ENCODE results near the gene OXT.

Gene OXT

DNA sequence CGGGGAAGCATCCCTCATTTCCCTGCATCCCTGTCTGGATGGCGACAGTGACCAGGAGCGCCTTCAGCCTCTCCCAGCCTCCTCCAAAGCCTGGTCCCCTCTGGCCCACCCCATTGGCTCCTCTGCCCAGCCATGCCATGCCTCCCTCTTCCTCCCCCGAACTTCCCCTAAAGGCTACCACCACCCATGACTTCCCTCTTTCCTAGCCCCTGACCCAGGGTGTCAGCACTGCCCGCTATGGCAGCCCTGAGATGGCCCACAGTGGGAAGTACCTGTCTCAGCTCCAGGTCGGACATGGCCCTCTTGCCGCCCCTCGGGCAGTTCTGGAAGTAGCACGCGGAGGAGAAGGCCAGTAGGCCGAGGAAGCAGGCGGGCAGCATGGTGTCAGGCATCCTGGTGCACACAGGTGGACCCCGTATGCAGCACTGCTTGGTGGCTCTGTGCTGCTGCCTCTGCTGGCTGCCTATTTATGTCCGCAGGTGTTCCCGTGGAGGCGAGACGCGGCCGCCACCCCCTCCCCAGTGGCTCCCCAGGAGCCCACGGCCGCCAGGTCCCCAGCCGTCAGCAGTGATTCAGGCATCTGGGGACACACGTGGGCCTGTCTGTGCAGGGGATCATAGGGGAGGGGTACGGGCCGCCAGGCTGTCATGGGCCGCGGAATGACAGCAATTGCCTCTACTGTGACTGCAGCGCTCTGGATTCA lies 13.0 kb downstream of the OXT start, which contains the start of gene AVP:
TSS of gene AVP (minus strand) at position 442 of the 703 bp plus-strand sequence. CDS start at position 392, 50 bp downstream.
- DNase-seq (ENCODE audit: low spot score) (no peak), FAIRE-seq (no peak)

DNA sequence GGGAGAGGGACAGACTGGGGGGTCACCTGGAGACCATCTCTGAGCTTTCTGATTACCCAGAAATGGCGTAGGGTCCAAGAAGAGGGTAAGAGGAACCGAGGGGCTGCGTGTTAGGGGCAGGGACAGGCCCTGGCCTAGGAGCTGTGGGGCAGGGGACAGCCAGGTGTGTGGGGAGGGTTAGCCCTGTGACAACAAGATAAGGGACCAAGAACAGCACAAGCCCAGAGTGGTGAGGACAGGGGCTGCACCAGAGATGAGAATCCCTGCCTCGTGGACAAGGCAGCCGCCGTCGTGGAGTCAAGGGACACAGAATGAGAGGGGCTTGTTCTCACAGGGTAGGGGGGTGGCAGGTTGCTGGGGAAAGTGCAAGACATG lies 13.6 kb downstream of the OXT start:
- no peak for DNase-seq (ENCODE audit: low spot score)
- FAIRE-seq, result no peak

DNA sequence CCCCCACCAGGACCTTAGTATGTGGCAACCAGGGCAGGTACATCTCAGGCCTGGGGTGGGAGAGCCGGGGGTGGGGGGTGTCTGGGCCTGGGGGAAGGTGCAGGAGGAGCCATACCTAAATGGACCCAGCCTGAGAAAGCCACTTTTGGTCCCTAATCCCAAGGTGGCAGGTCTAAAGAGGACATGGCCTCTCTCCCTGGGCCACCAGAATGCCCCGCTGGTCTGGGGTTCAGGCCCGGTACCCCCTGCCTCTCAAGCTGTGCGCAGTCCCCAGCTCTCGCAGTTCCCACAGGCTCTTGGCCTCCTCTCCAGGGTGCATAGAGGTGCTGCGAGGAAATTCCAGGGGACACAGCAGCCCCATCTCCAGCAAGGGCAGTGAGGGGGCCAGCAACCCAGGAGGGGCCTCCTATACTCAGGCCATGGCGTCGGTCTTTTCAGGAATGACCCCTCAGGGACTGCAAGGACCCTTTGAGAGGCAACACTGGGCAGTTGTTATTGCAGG lies 14.2 kb downstream of the OXT start:
- no peak for FAIRE-seq
- DNase-seq (ENCODE audit: low spot score), result no peak

DNA sequence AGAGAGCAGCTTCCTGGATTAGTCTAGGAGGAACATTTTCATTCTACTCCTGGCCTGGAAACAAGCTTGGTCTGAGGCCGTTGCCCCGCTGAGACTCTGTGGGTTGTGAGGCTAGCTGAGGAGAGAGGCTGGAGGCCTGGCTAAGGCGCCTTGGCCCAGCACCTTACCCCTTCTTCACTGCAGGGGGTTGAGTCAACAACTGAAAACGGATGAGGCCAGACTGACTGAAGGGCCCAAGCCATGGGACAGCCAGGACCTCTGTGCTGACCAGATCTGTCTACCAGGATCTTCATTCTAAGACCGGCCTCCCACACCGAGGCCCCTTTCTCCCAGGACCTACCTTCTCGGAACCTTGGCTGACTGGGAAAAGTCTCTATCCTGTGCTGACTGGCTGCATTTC lies 16.6 kb downstream of the OXT start:
- DNase-seq (ENCODE audit: low spot score) (no peak), FAIRE-seq (no peak)

GRCh38 chr20:3090565-3090964 lies 19.1 kb downstream of the OXT start:
- FAIRE-seq (no peak), DNase-seq (ENCODE audit: low spot score) (no peak)

DNA sequence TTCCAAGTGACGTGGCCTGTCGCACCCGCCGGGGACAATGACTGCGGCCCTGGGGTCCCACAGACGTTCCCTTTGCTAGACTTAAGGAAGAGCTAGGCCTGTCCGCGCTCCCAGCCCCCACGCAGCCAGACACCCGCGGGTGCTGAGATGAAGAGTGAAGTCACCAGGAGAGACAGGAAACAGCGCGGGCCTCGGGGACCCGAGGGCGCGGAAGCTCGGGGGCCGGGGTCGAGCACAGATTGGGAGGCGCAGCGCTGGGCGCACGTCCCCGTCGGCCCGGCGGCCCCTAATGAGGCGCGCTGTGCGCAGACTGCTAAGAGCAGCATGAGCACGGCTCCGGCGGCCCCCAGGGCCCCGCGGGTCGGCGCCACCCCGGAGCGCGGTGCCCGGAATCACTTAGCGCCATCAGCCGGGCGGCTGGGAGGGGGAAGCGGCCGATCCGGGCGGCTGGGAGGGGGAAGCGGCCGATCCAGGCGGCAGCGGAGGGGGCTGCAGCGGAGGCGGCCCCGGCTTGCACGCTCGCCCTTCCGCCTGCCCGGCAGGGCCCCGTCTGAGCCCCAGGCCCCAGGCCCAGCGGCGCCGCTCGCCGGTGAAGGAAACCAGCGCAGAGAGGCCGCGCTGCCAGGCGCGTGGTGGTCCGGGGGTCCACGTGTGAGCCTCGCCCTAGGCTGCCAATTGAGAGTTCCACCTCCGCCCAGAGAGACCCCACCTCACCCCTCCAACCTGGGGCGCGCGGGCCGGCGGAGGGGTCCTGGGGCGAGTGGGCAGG lies 21.4 kb downstream of the OXT start:
- DNase-seq (ENCODE audit: low spot score) (no peak), FAIRE-seq (no peak)

GRCh38 chr20:3093861-3094361 lies 22.5 kb downstream of the OXT start:
- DNase-seq (ENCODE audit: low spot score), result no peak

GRCh38 chr20:3094848-3095629 lies 23.6 kb downstream of the OXT start:
- no peak for FAIRE-seq

More at GRCh38 chr20:3093861-3094361, 22.5 kb downstream of the OXT start:
- FAIRE-seq, result no peak

DNA sequence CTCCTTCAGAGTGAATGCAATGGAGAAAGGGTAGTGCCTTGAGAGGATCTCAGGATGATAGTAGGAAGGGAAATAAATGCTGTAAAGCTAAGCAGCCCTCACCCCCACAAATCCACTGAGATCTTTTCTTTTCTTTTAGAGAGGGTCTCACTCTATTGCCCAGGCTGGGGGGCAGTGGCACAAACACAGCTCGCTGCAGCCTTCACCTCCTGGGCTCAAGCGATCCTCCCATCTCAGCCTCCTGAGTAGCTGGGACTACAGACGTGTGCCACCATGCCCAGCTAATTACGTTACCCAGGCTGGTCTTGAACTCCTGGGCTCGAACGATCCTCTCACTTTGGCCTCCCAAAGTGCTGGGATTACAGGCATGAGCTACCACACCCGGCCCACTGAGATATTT lies 29.1 kb downstream of the OXT start:
- no peak for DNase-seq (ENCODE audit: low spot score)
- FAIRE-seq, result no peak

More at GRCh38 chr20:3094848-3095629, 23.6 kb downstream of the OXT start:
- no peak for DNase-seq (ENCODE audit: low spot score)

DNA sequence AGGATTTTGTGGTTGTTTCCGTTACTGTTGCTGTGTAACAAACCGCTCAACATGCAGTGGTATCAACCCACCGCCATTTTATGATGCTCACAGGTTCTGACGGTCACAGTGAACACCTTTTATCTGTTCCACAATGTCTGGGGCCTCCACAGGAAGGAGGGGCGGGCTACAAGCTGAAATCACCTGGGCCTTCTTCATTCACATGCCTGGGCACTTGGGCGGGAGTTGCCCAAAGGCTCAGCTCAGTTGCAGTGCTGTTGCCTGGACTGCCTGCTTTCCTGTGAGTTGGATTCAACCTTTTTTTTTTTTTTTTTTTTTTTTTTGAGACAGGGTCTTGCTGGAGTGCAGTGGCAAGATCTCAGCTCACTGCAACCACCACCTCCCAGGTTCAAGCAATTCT lies 29.8 kb downstream of the OXT start:
- no peak for DNase-seq (ENCODE audit: low spot score)
- FAIRE-seq, result no peak

DNA sequence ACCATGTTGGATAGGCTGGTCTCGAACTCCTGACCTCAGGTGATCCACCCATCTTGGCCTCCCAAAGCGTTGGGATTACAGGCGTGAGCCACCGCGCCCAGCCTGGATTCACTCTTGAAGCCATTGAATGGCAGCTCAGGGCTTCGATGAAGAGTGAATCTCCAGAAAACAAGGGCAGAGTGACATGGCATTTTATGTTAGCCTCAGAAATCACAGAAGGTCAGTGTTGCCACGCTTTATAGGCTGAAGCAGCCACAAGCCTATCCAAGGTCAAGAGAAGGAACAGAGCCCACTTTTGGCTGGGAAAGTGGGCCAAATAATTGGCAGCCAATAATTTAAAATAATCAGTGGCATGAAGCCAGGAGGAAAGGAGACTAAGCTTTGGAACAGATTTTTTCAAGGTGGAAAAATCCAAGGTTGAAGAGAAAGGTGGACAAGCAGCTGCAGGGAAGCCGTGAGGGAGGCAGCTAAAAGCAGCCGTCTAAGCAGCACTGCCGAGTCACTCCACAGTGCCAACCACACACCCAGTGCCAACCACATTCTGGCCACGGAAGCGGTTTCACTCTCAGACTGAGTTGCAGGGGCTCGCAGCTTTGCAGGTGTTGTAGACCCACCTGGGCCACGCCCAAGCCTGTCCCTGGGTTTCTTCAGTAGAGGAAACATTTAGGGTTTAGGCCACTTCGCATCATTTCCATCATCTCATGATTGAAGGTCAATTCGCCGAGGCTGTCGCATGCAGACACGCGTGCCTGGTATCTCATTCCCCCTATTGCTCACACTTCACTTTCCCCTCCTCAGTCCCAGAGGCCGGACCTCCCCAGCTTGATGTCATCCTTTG lies 30.5 kb downstream of the OXT start:
- FAIRE-seq (no peak), DNase-seq (ENCODE audit: low spot score) (no peak)

- no peak for DNase-seq (ENCODE audit: low spot score)
- no peak for FAIRE-seq
Observed at GRCh38 chr20:3102575-3103368, 31.4 kb downstream of the OXT start.

DNA sequence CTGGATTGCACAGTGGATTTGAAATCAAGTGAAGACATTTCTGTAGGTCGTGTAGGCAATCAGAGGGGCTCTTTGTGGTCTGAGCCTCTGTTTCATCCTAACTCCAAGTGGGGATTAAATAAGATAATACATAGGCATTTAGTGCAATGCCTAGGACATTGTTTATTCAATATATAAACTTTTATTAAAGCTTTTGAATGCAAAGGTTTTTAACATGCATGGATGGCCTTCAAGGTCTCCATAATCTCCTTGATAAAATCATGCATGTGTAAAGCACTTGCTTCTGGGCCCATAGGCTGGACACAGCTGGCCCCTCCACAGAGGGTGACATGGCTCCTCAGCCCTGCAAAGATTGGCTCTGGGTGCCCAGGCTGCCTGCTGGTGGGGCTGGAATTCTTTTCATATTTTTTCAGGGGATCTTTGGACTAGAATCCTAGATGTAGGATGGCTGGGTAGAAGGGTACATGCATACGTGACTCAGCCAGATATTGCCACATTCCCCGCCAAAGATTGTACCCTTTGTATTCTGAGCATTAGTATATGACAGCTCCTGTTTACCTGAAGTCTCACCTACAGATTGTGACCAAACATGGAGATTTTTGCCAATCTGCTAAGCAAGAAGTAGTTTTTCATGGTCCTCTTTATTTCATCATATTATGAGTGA lies 32.1 kb downstream of the OXT start:
- FAIRE-seq (no peak), DNase-seq (ENCODE audit: low spot score) (no peak)

DNA sequence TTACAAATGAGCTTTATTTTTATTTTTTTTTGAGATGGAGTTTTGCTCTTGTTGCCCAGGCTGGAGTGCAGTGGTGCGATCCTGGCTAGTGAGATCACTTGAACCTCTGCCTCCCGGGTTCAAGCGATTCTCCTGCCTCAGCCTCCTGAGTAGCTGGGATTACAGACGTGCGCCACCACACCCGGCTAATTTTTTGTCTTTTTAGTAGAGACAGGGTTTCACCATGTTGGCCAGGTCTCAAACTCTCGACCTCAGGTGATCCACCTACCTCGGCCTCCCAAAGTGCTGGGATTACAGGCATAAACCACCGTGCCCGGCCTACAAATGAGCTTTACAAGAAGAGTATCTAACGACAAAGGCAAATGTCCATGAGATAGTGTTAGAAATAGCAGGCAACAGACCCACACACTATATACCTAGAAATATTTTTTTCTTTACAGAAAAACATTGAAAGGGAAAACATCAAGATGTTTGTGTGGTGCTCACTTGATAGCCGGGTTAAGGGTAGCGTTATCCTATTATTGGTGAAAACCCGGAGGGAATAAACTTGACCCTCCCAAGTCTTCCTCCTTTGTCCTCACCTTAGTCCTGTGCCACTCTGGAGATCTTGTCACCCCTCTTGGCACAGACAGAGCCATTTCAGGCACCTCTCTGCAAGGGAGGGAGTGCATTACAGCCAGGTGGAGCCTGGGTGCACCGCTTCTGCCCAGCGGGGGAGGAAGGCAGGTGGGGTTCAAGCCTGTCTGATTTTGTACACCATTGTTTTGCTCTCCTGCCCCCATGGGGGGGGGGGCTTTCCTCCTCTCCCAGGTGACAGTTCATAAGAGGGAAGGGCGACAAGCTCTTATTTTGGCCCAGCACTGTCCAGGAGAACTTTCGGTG lies 34.1 kb downstream of the OXT start:
- FAIRE-seq (no peak), DNase-seq (ENCODE audit: low spot score) (no peak)

GRCh38 chr20:3106185-3106584 lies 34.8 kb downstream of the OXT start:
- FAIRE-seq (no peak), DNase-seq (ENCODE audit: low spot score) (no peak)

DNA sequence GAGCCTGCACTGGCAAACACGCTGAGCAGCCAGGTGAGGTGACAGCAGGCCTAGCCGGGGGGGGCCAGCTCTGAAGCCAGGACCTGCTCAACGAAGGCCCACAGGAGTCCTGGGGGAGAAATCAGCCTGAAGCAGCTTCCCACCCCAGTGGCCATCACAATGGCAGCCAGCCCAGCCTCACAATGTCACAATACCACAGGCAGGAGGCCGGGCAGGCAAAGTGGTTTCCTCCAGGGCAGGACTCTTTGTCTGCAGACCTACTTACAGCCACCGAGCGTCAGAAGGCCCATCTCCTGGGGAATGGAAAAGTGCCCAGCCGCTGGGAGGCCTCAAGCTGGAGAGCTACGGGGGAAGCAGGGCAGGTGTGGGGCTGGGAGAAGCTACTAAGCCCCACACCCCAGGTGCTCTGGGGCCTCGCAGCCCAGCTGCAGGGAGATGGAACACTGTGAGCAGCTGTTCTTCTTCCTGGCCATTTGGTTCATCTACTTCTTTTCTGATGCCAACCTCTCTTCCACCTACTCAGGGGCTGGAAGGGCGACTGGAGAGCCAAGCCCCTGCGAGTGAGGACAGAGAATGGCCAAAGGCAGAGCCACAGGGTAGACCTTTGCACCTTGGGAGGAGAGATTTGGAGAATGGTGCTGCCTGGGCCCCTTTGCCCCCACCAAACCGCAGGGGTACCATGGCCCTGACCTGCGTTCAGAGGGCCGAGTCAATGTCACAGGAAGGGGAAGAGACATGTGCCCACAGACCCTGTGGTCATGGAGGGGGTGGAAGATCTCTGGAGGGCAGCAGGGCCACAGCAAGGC lies 35.4 kb downstream of the OXT start:
- no peak for DNase-seq (ENCODE audit: low spot score)
- FAIRE-seq, result no peak

DNA sequence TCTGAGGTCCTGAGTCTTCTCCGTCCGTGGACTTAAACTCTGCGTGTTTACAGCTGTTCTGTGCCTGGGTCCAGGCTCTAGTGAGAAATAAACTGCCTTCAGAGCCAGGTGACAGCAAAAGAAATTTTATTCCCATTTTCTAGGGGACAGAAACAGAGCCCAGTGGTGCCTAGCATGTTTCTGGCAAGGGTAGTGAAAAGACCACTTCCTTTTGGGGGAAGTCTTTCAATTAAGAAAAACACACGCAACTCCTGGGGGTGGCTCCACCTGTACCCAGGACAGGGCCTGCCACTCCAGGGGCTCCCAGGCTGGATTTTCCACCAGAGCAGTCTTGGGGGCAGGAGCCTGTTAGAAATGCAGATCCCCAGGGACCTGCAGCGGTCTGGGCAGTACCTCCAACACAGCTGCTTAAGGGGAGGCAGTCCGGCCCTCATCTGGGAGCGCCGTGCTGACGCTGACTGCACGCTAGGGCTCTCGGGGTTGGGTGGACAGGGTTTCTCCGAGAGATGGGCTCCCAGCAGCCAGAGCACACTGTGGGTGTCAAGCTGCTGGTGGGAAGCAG lies 36.1 kb downstream of the OXT start:
- FAIRE-seq, result no peak
- no peak for DNase-seq (ENCODE audit: low spot score)
